ENCODE results near the gene UBE2J2. TPM values are rescaled to one million over a fixed set of nuclear protein-coding genes. Genes with fewer than 3 reads are reported as not detected.
A peak's percentile ranks its signal among the peaks of the same experiment; 100 is the strongest.

UBE2J2 gene
- total and polyA plus RNA-seq, 2 of the 13 experiments (the other 11 are each of a cell fraction or from before 2014, with no cell fraction given): 25.4 to 29.4 TPM

DNA sequence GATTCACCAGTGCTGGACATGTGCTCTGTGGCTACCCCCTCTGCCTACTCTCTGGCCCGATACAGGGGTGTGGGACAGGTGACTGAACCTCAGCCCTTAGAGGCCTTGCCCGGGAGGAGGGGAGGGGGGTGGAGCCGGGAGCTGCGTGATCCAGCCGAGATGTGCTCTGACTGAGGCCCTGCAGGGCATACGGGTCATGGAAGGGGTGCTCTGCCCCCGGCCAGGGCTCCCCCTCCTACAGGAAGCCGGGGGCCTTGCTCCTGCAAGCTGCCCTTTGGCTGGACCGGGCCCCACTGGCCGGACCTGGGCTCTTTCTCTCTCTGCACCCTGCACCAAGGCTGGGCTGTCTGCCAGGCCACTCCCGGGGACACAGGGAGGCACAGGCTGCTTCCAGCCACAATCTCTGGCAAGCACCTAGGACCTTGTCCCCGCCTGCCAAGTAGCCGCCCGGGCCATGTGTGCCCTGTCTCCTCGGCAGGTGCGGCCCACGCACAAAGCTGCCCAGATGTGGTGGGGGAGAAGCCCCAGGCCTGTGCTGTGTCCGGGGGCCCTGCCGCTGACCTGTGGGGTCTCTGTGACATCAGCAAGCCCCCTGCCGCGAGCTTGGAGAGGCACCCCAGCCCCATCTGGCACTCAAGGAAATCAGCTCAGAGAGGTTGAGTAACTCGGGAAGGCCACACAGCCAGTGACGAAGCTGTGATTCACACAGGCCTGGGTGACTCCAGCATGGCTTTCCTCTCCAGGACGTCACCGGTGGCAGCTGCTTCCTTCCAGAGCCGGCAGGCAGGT lies 8.1 kb upstream of the UBE2J2 start (continued):
- TF ChIP-seq SIN3A (IDR thresholded peaks at IDR 0.05; ENCODE audit: borderline replicate concordance, low read depth, low read length) (peak; percentile 23; the same call in 1 of the 2 replicates), ZNF780A (CRISPR knock-in tag; IDR thresholded peaks at IDR 0.05) (peak; percentile 36; the same call in 1 of the 2 replicates), ZNF282 (IDR thresholded peaks at IDR 0.05; ENCODE audit: partially characterized antibody) (no peak), ZNF569 (CRISPR knock-in tag; IDR thresholded peaks at IDR 0.05; ENCODE audit: borderline replicate concordance) (no peak), TCF12 (IDR thresholded peaks at IDR 0.05) (no peak), TCF12 (CRISPR knock-in tag; IDR thresholded peaks at IDR 0.05) (peak; percentile 79), RARA (CRISPR knock-in tag; IDR thresholded peaks at IDR 0.05) (peak; percentile 70; the same call in 1 of the 2 replicates), ZNF292 (CRISPR knock-in tag; IDR thresholded peaks at IDR 0.05; ENCODE audit: borderline replicate concordance, low read depth) (peak; percentile 80), RXRA (CRISPR knock-in tag; IDR thresholded peaks at IDR 0.05) (peak; percentile 61; the same call in 1 of the 2 replicates), IRF2 (CRISPR knock-in tag; IDR thresholded peaks at IDR 0.05) (peak; percentile 52; the same call in 1 of the 2 replicates), KAT8 (CRISPR knock-in tag; IDR thresholded peaks at IDR 0.05) (peak; percentile 79), ZNF629 (CRISPR knock-in tag; conservative IDR thresholded peaks at IDR 0.05) (no peak), YY1 (IDR thresholded peaks at IDR 0.05; ENCODE audit: insufficient read depth, insufficient replicate concordance, low read depth, low read length) (peak; percentile 21)
- TF ChIP-seq, protein P1, sequence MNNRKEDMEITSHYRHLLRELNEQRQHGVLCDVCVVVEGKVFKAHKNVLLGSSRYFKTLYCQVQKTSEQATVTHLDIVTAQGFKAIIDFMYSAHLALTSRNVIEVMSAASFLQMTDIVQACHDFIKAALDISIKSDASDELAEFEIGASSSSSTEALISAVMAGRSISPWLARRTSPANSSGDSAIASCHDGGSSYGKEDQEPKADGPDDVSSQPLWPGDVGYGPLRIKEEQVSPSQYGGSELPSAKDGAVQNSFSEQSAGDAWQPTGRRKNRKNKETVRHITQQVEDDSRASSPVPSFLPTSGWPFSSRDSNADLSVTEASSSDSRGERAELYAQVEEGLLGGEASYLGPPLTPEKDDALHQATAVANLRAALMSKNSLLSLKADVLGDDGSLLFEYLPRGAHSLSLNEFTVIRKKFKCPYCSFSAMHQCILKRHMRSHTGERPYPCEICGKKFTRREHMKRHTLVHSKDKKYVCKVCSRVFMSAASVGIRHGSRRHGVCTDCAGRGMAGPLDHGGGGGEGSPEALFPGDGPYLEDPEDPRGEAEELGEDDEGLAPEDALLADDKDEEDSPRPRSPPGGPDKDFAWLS (CRISPR knock-in tag; IDR thresholded peaks at IDR 0.05; ENCODE audit: borderline replicate concordance): no peak; the same call in 1 of the 2 replicates
- TF ChIP-seq, protein P2, sequence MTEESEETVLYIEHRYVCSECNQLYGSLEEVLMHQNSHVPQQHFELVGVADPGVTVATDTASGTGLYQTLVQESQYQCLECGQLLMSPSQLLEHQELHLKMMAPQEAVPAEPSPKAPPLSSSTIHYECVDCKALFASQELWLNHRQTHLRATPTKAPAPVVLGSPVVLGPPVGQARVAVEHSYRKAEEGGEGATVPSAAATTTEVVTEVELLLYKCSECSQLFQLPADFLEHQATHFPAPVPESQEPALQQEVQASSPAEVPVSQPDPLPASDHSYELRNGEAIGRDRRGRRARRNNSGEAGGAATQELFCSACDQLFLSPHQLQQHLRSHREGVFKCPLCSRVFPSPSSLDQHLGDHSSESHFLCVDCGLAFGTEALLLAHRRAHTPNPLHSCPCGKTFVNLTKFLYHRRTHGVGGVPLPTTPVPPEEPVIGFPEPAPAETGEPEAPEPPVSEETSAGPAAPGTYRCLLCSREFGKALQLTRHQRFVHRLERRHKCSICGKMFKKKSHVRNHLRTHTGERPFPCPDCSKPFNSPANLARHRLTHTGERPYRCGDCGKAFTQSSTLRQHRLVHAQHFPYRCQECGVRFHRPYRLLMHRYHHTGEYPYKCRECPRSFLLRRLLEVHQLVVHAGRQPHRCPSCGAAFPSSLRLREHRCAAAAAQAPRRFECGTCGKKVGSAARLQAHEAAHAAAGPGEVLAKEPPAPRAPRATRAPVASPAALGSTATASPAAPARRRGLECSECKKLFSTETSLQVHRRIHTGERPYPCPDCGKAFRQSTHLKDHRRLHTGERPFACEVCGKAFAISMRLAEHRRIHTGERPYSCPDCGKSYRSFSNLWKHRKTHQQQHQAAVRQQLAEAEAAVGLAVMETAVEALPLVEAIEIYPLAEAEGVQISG (CRISPR knock-in tag; IDR thresholded peaks at IDR 0.05): peak; percentile 90
- TF ChIP-seq, protein P3, sequence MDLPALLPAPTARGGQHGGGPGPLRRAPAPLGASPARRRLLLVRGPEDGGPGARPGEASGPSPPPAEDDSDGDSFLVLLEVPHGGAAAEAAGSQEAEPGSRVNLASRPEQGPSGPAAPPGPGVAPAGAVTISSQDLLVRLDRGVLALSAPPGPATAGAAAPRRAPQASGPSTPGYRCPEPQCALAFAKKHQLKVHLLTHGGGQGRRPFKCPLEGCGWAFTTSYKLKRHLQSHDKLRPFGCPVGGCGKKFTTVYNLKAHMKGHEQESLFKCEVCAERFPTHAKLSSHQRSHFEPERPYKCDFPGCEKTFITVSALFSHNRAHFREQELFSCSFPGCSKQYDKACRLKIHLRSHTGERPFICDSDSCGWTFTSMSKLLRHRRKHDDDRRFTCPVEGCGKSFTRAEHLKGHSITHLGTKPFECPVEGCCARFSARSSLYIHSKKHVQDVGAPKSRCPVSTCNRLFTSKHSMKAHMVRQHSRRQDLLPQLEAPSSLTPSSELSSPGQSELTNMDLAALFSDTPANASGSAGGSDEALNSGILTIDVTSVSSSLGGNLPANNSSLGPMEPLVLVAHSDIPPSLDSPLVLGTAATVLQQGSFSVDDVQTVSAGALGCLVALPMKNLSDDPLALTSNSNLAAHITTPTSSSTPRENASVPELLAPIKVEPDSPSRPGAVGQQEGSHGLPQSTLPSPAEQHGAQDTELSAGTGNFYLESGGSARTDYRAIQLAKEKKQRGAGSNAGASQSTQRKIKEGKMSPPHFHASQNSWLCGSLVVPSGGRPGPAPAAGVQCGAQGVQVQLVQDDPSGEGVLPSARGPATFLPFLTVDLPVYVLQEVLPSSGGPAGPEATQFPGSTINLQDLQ (CRISPR knock-in tag; IDR thresholded peaks at IDR 0.05): no peak
- TF ChIP-seq, protein P4, sequence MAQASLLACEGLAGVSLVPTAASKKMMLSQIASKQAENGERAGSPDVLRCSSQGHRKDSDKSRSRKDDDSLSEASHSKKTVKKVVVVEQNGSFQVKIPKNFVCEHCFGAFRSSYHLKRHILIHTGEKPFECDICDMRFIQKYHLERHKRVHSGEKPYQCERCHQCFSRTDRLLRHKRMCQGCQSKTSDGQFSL (CRISPR knock-in tag; IDR thresholded peaks at IDR 0.05): peak; percentile 38; the same call in 1 of the 2 replicates
- TF ChIP-seq, protein P5, sequence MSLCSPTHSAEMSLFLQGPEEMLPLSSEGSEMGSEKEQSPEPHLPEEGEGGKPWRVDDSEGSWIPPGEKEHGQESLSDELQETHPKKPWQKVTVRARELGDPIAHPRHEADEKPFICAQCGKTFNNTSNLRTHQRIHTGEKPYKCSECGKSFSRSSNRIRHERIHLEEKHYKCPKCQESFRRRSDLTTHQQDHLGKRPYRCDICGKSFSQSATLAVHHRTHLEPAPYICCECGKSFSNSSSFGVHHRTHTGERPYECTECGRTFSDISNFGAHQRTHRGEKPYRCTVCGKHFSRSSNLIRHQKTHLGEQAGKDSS (CRISPR knock-in tag; IDR thresholded peaks at IDR 0.05; ENCODE audit: borderline replicate concordance, low read depth): no peak

All from HepG2 (cell line).